BE2C (cell line): ENCODE data around the gene SPINT2.

Experiments used
- DNase-seq: peaks from one replicate; pipeline ENCODE4 v3.0.0-alpha.2; 2020
- H3K27me3 ChIP-seq: fragments of 250-450 bp; sonication (Bioruptor Pico); 2 replicates; pipeline ENCODE4 v1.5.1; 2020; ENCODE audit warnings: mild to moderate bottlenecking
- H3K36me3 ChIP-seq: fragments of 250-450 bp; sonication (Bioruptor Pico); 2 replicates; pipeline ENCODE4 v1.5.1; 2020; ENCODE audit warnings: mild to moderate bottlenecking
- H3K4me1 ChIP-seq: fragments of 250-450 bp; sonication (Bioruptor Pico); 2 replicates; pipeline ENCODE4 v1.5.1; 2020
- H3K4me3 ChIP-seq: 2 replicates; pipeline ENCODE4 v1.5.1; 2011; ENCODE audit warnings: low read depth, low read length
- H3K9me3 ChIP-seq: fragments of 250-450 bp; sonication (Bioruptor Pico); 2 replicates; pipeline ENCODE4 v1.5.1; 2020
- CTCF ChIP-seq: IDR thresholded peaks from 2 replicates; pipeline ENCODE4 v1.5.1; 2012; ENCODE audit warnings: mild to moderate bottlenecking, low read depth, low read length

The SPINT2 gene

GRCh38 chr19:38234615-38235014 is 29.8 kb upstream of the SPINT2 start:
- no peak for DNase-seq
- no peaks in the 10 kb centered on the region for H3K9me3 ChIP-seq
- no peaks in the 10 kb centered on the region for H3K27me3 ChIP-seq
- H3K4me1 ChIP-seq = no peaks in the 10 kb centered on the region
- no peak overlapping the region for H3K4me3 ChIP-seq
- H3K36me3 ChIP-seq = no peaks in the 10 kb centered on the region
- no peak for TF ChIP-seq CTCF

GRCh38 chr19:38239816-38240215 is 24.6 kb upstream of the SPINT2 start:
- no peaks in the 10 kb centered on the region for H3K4me1 ChIP-seq
- TF ChIP-seq CTCF = no peak
- no peaks in the 10 kb centered on the region for H3K9me3 ChIP-seq
- no peak overlapping the region for H3K4me3 ChIP-seq
- H3K36me3 ChIP-seq = no peaks in the 10 kb centered on the region
- no peak for DNase-seq
- H3K27me3 ChIP-seq = no peaks in the 10 kb centered on the region

- no peak for DNase-seq
- H3K4me1 ChIP-seq = no peaks in the 10 kb centered on the region
- H3K4me3 ChIP-seq = no peak overlapping the region
- no peaks in the 10 kb centered on the region for H3K27me3 ChIP-seq
- no peak for TF ChIP-seq CTCF
- no peaks in the 10 kb centered on the region for H3K36me3 ChIP-seq
- H3K9me3 ChIP-seq = no peaks in the 10 kb centered on the region
Observed at GRCh38 chr19:38243279-38243673, 21.1 kb upstream of the SPINT2 start.

GRCh38 chr19:38245826-38246498 is 18.4 kb upstream of the SPINT2 start:
- Histone ChIP-seq H3K36me3 (no peaks in the 10 kb centered on the region), H3K4me1 (no peaks in the 10 kb centered on the region), H3K4me3 (no peak overlapping the region), H3K27me3 (no peaks in the 10 kb centered on the region), H3K9me3 (no peaks in the 10 kb centered on the region)
- DNase-seq = no peak
- TF ChIP-seq CTCF = no peak

GRCh38 chr19:38247126-38247525 is 17.2 kb upstream of the SPINT2 start:
- Histone ChIP-seq H3K4me3 (no peak overlapping the region), H3K36me3 (no peaks in the 10 kb centered on the region), H3K9me3 (no peaks in the 10 kb centered on the region), H3K4me1 (peaks cover 3% of the 10 kb centered on the region; the same call in 1 of the 2 replicates), H3K27me3 (no peaks in the 10 kb centered on the region)
- TF ChIP-seq CTCF = no peak
- DNase-seq = no peak

GRCh38 chr19:38247734-38248268 is 16.6 kb upstream of the SPINT2 start:
- Histone ChIP-seq H3K27me3 (no peaks in the 10 kb centered on the region), H3K9me3 (no peaks in the 10 kb centered on the region), H3K4me1 (peaks cover 3% of the 10 kb centered on the region; the same call in 1 of the 2 replicates), H3K4me3 (no peak overlapping the region), H3K36me3 (no peaks in the 10 kb centered on the region)
- no peak for TF ChIP-seq CTCF
- no peak for DNase-seq
